CD1c-positive myeloid dendritic cell (primary cell): ENCODE measurements around the gene LITAFD.

Experiments used
- DNase-seq: peaks from one replicate; pipeline ENCODE4 v3.0.0-alpha.2; 2016; ENCODE audit errors: extremely low spot score

LITAFD gene

GRCh38 chr16:8920645-8921346 lies 38.6 kb downstream of the LITAFD start:
- DNase-seq: no peak

GRCh38 chr16:8921347-8921984 lies 39.3 kb downstream of the LITAFD start:
- no peak for DNase-seq

GRCh38 chr16:8923199-8923598 lies 41.0 kb downstream of the LITAFD start:
- DNase-seq: no peak

- no peak for DNase-seq
Observed at GRCh38 chr16:8924214-8924613, 42.1 kb downstream of the LITAFD start.

- DNase-seq: no peak
Observed at GRCh38 chr16:8925455-8925854, 43.3 kb downstream of the LITAFD start.

- DNase-seq: no peak
Observed at GRCh38 chr16:8926827-8927226, 44.7 kb downstream of the LITAFD start.

- peak; percentile 9 for DNase-seq
Observed at GRCh38 chr16:8928467-8928957, 46.4 kb downstream of the LITAFD start.

GRCh38 chr16:8929086-8929748 lies 47.1 kb downstream of the LITAFD start:
- no peak for DNase-seq

GRCh38 chr16:8931859-8932258 lies 49.7 kb downstream of the LITAFD start:
- peak; percentile 39 for DNase-seq

GRCh38 chr16:8934601-8935000 lies 52.5 kb downstream of the LITAFD start:
- no peak for DNase-seq
